GM21423 (cell line): ENCODE data around the gene ENTPD8.

Source experiments
- ATAC-seq: cut with Tn5 transposase; IDR thresholded peaks from one replicate; pipeline ENCODE4 v1.9.1; 2021; ENCODE audit warnings: mild to moderate bottlenecking, moderate library complexity; ENCODE audit not compliant: unreplicated experiment

ENTPD8 gene

DNA sequence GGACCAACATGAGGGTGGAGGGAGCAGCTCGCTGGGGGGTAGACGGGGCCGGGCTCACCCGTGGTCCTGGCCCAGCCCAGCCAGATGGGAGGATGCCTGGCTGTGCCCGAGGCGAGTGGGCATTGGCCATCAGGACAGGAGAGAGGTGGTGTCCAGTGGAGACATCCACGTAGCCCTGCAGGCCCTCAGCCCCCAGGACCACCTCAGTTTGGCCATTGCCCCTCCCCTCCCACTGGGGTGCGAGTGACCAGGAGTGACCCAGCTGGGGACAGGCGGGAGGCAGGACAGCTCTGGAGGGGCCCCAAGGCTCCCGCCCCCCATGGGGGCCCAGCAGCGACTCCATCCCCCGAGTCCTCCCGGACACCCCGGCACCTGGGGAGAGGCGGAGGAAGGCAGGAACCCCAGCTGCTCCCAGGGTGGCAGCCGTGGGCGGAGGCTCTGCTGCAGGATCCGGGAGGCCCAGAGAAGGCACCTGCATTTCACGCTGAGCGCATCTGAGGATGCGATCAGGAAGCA lies 9.7 kb downstream of the ENTPD8 start:
- ATAC-seq, result no peak

GRCh38 chr9:137430723-137431415 lies 10.3 kb downstream of the ENTPD8 start:
- ATAC-seq, result no peak

GRCh38 chr9:137429974-137430722 lies 11.0 kb downstream of the ENTPD8 start:
- ATAC-seq, result no peak

DNA sequence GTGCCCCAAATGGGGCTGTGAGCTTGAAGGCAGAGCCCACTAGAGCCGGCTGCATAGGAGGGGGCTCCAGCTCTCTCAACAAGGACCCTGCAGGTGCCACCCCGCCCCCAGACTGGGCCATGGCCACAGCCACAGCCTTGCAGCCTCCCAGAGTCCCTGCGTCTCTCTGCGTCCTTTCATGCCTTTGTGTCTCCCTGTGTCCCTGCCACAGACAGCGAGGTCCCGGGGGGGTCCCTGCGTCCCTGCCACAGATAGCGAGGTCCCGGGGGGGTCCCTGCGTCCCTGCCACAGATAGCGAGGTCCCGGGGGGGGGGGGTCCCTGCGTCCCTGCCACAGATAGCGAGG lies 11.6 kb downstream of the ENTPD8 start:
- no peak for ATAC-seq

DNA sequence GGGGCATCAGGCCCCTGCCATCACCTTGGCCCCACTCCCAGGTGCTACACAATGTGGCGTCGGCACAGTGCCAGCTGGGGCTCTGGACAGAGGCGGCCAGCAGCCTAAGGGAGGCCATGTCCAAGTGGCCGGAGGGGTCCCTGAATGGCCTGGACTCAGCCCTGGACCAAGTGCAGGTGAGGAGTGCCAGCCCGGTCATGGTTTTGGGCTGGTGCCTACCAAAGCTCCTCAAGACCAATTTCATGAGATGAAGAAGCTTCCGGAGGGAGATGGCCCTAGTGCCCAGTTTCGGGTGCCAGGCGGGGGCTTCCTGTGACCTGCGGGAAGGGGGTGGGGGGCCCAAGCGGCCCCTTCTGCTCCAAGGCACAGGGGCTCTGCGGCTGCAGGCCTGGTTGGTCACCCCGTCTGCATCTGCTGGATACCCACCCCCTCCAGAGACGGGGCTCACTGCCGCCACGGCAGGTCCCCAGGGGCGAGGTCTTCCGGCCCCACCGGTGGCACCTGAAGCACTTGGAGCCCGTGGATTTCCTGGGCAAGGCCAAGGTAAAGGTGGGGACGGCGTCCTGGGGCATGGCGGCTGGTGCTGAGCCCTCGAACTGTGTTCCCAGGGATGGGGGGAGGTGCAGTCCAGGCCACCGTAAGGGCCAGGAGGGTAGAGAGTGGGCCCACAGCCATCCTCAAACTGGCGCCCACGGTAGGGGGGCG lies 12.2 kb downstream of the ENTPD8 start:
- ATAC-seq, result no peak

- no peak for ATAC-seq
These were observed 12.9 kb downstream of the ENTPD8 start for GRCh38 chr9:137428311-137428630.

GRCh38 chr9:137427454-137428310 lies 13.5 kb downstream of the ENTPD8 start:
- ATAC-seq, result no peak

GRCh38 chr9:137426018-137426681 lies 15.0 kb downstream of the ENTPD8 start:
- ATAC-seq, result no peak

GRCh38 chr9:137423514-137424291 lies 17.5 kb downstream of the ENTPD8 start:
- peak; percentile 5 for ATAC-seq

DNA sequence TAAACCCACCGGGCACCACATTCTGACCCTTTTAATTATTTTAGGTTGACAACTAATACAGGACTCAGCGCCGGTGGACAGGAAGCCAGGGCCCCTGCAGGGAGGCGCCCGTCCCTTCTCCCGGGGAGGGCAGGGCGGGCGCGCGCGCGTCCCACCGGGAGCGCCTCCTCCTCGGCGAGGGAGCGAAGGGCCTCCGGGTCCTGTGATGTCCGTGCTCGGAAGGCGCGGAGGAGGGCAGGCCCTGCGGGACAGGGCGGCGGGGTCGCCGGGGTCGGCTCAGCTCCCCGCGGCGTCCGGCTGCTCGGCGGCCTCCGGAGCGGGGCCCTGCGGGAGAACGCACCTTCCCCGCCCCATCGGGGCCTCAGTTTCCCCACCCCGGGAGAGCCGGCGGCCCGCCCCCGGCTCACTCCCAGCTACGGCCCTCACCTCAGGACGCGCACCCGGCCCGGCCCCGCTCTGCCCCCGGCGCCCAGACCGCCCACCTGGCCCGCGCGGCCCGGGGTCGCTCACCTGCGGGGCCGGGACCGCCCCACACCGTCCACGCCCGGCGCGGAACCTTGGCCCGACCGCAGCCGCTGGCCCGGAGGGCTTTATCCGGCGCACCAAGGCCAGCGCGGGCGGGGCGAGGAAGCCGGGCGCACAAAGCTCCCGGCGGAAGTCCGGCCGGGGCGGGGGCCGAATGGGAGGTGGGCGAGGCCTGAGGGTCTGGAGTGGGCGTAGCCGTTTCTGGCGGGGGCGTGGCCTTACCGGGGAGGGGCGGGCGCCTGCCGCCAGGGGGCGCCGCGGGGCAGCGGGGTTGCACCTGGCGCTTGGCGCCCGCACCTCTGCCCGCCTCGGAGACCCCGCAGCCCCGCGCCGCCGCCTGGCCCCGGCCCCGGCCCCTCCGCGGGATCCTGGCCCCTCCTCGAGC lies 18.3 kb downstream of the ENTPD8 start, which contains the start of the genes EXD3 and NOXA1:
EXD3 (minus strand) TSS at position 559 of the 910 bp plus-strand sequence. CDS start 27,805 bp downstream, outside the sequence.
NOXA1 (plus strand) TSS at position 790 of the 910 bp plus-strand sequence. CDS start 137 bp downstream, outside the sequence.
- ATAC-seq, result peak; percentile 85

DNA sequence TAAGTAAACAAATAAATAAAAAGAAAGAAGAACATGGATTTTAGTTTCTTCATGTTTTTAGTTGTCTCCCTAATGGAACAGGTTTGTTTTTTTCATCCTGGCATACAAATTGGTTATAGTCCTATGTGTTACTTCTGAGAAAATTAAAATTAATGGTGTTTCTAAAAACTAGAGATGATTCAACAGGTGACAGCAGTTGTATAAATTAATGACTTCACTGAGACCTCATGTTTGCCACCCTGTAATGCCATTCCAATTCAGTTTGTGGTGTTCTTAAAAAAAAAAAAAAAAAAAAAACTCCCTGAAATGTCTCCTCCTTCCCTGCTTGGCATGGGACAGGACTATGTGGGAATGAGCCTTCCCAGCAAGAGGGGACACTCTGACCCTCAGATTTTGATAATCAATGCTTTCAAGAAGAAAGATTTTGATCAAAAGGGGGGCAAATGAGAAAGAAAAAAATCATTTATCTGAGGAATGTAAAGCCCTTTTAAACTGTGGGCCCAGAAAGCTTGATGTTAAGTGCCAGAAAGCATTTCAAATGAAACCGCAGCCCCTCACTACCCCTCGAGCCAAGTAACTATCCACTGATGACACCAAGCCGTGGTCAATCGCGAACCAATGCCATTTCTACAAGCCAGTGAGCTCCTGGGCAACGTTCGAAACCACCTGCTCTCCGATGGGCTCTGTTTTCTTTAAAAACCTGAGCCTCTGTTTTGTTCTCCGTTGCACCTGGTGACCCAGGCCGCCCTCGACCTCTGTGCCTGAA lies 19.1 kb downstream of the ENTPD8 start:
- no peak for ATAC-seq

- no peak for ATAC-seq
These were observed 23.8 kb downstream of the ENTPD8 start for GRCh38 chr9:137417161-137418021.

DNA sequence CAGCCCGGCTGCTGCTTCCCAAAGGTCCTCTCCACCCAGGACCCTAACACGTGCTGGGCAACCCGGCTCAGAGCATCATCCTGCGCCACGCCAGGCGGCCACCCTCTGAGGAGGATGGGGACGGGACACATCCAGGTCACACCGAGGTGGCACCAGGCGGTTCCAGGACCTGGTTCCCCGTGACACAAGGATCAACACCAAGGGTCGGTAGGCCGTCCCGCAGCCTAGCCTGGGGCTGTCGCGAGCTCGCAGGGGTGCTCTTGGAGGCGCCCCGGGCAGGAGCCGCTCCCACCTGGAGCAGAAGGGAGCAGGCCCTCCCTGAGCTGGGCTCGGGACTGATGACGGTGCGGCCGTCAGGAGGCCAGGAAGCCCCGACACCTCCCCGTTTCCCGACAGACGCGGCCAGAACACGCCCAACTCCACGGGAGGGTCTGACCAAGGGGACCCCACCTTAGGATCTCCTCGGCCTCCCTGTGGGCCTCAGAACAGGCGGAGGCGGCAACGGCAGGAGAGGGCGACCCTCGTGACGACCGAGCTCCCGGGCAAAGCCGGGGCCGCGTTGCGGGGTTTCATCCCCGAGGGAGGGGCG lies 24.5 kb downstream of the ENTPD8 start:
- no peak for ATAC-seq

DNA sequence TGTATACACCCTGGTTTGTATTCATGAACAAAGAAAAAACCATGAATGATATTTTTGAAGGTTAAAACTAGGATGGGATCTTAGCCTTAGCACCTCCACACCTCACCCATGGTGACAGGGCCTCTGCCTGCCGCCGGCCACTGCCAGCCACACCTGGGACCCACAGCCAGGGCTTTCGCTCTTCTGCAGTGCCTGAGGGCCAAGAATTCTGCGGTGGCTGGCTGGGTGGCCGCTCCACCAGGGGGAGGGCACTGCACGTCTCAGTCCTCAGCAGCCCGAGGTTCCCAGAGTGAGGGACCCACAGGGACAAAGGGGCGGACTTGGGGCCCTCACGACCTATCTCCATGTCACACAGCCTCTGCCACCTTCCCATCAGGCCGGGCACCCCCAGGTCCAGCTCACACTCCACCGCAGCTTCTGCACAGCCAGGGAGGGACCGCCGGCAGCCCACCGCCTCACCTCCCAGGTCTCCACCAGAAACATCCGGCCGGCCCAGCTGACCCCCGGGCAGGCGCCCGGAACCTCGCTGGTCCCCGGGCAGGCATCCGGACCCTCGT lies 25.1 kb downstream of the ENTPD8 start:
- no peak for ATAC-seq

GRCh38 chr9:137415451-137415850 lies 25.7 kb downstream of the ENTPD8 start:
- no peak for ATAC-seq

GRCh38 chr9:137412431-137412830 lies 28.7 kb downstream of the ENTPD8 start:
- ATAC-seq, result no peak
